GM23248 (cell line): ENCODE data around the gene RAD51B. TPM values are rescaled to one million over a fixed set of nuclear protein-coding genes. Genes with fewer than 3 reads are reported as not detected.
A peak's percentile ranks its signal among the peaks of the same experiment; 100 is the strongest.
"Not testable (repeated sequence)": the region's sequence is repeated elsewhere in the genome, so short reads cannot be mapped to it uniquely, and the experiment has no call there.

ENCODE experiments used
- DNase-seq: peaks from one replicate; pipeline ENCODE4 v3.0.0-alpha.2; 2015
- H2AFZ ChIP-seq: fragments of 200-600 bp; sonication (generic); 2 replicates; pipeline ENCODE4 v1.6.1; 2016; ENCODE audit warnings: antibody characterized with exemption
- H3F3A ChIP-seq: fragments of 200-600 bp; sonication (generic); 2 replicates; pipeline ENCODE4 v1.6.1; 2016; ENCODE audit warnings: mild to moderate bottlenecking, antibody characterized with exemption, mixed run types; ENCODE audit not compliant: insufficient read depth
- H3K27ac ChIP-seq: fragments of 200-600 bp; sonication (generic); 2 replicates; pipeline ENCODE4 v1.5.1; 2016; ENCODE audit warnings: mild to moderate bottlenecking
- H3K27me3 ChIP-seq: fragments of 200-600 bp; sonication (generic); replicated peaks from 2 replicates; pipeline ENCODE4 v1.6.1; 2016; ENCODE audit warnings: mild to moderate bottlenecking; ENCODE audit not compliant: insufficient read depth
- H3K36me3 ChIP-seq: fragments of 200-600 bp; sonication (generic); 2 replicates; pipeline ENCODE4 v1.6.1; 2016; ENCODE audit warnings: low read depth, mild to moderate bottlenecking
- H3K4me1 ChIP-seq: fragments of 200-600 bp; sonication (generic); 2 replicates; pipeline ENCODE4 v1.6.1; 2016; ENCODE audit warnings: mild to moderate bottlenecking; ENCODE audit not compliant: insufficient read depth
- H3K4me2 ChIP-seq: fragments of 200-600 bp; sonication (generic); one replicate; pipeline ENCODE4 v1.6.1; 2016; ENCODE audit warnings: mild to moderate bottlenecking; ENCODE audit not compliant: unreplicated experiment
- H3K4me3 ChIP-seq: fragments of 200-600 bp; sonication (generic); 2 replicates; pipeline ENCODE4 v1.5.1; 2016; ENCODE audit warnings: mild to moderate bottlenecking
- H3K79me2 ChIP-seq: fragments of 200-600 bp; sonication (generic); 2 replicates; pipeline ENCODE4 v1.6.1; 2016; ENCODE audit warnings: mild to moderate bottlenecking; ENCODE audit not compliant: insufficient read depth
- H3K9ac ChIP-seq: fragments of 200-600 bp; sonication (generic); 2 replicates; pipeline ENCODE4 v1.6.1; 2016; ENCODE audit warnings: mild to moderate bottlenecking
- H3K9me2 ChIP-seq: fragments of 200-600 bp; sonication (generic); 2 replicates; pipeline ENCODE4 v1.6.1; 2016; ENCODE audit warnings: mixed run types, mild to moderate bottlenecking, moderate library complexity; ENCODE audit not compliant: insufficient read depth
- H3K9me3 ChIP-seq: fragments of 200-600 bp; sonication (generic); one replicate; pipeline ENCODE4 v1.6.1; 2017; ENCODE audit warnings: low read depth
- H4K20me1 ChIP-seq: fragments of 200-600 bp; sonication (generic); 2 replicates; pipeline ENCODE4 v1.6.0; 2016; ENCODE audit not compliant: insufficient read depth
- EZH2 ChIP-seq: fragments of 200-600 bp; sonication (generic); IDR thresholded peaks from 2 replicates; pipeline ENCODE4 v1.6.1; 2018; ENCODE audit warnings: antibody characterized with exemption, mild to moderate bottlenecking; ENCODE audit not compliant: insufficient read depth, poor library complexity, severe bottlenecking
- EZH2phosphoT487 ChIP-seq: fragments of 200-600 bp; sonication (generic); IDR thresholded peaks from 2 replicates; pipeline ENCODE4 v1.6.1; 2018; ENCODE audit warnings: antibody characterized with exemption, moderate library complexity, mild to moderate bottlenecking, low read depth; ENCODE audit not compliant: insufficient read depth
- WGBS, 2 experiments: methylation state at CpG; one replicate each; pipeline ENCODE4 v1.1.6; 2015 to 2017; ENCODE audit warnings: low lambda C conversion rate in 2 of 2, low coverage in 1 of 2; ENCODE audit errors: missing lambda C conversion rate in 2 of 2; 5-methylcytosine and 5-hydroxymethylcytosine counted together
- in situ Hi-C: fragments of 300-500 bp; cut with MboI; formaldehyde crosslinking; loops from 2 replicates; pipeline ENCODE4 v1.15.0; 2020
- polyA plus RNA-seq: library from polyadenylated mRNA; unstranded; fragments of >200 nt; fragmentation: Nextera tagmentation; extraction: Ambion mirVana; gene quantifications from 2 replicates; pipeline ENCODE4 v1.2.1, GENCODE V29; 2016
- total RNA-seq: library from RNA; depleted of rRNA; stranded (reverse); fragments of >200 nt; shearing (Covaris generic); gene quantifications from 2 replicates; pipeline ENCODE4 v1.2.3, GENCODE V29; 2014

Gene RAD51B
- total and polyA plus RNA-seq, 2 experiments from 2014 or later = 4.0 to 8.8 TPM

DNA sequence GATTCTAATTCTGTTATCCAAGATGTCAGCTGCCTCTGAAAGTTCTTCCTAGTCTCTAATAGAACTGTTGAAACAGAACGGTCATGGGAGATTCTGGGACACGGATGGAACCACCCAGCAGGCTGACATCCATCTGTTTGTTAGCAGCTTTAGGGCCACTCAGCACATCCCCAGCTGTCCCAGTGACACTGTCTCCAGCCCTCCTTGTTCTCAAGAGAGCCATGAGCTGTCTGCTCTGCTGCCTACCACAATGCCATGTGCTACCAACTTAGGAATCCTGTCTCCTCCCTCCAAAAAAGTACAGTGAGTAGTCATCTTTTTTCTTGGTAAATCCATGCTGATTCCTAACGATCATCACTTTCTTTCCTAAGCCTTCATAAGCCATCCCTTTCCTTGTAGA lies 842.8 kb downstream of the RAD51B start:
- Histone ChIP-seq H3K27ac (peak overlapping the region; percentile 45), H3K4me2 (no peak overlapping the region)

GRCh38 chr14:68662826-68663225 lies 843.2 kb downstream of the RAD51B start:
- H3K4me2 ChIP-seq, H3K9me3 ChIP-seq, H3K36me3 ChIP-seq, H3K79me2 ChIP-seq, H3K27me3 ChIP-seq, H3K9ac ChIP-seq, DNase-seq, H4K20me1 ChIP-seq, in situ Hi-C loops, H3K4me3 ChIP-seq, H3K9me2 ChIP-seq: not testable (repeated sequence)
- H3K4me1 ChIP-seq = peaks cover 67% of the 10 kb centered on the region
- H2AFZ ChIP-seq = 0 out of 2 replicates have a peak overlapping the region, but pooled peaks have one; percentile 36
- 84 to 95% methylated on average over 5 to 6 of the region's 6 CpGs for WGBS, 2 experiments
- peak overlapping the region; percentile 45 for H3K27ac ChIP-seq
- H3F3A ChIP-seq = peaks cover 46% of the 10 kb centered on the region

More for the DNA sequence above, 842.8 kb downstream of the RAD51B start:
- Histone ChIP-seq H3K9ac (no peak overlapping the region), H3K9me3 (no peaks in the 10 kb centered on the region), H3K36me3 (no peaks in the 10 kb centered on the region), H3F3A (peaks cover 42% of the 10 kb centered on the region), H4K20me1 (no peaks in the 10 kb centered on the region), H3K27me3 (no peaks in the 10 kb centered on the region), H3K4me1 (peaks cover 63% of the 10 kb centered on the region), H2AFZ (peak overlapping the region; percentile 36; the same call in 1 of the 2 replicates), H3K79me2 (no peaks in the 10 kb centered on the region), H3K9me2 (no peaks in the 10 kb centered on the region), H3K4me3 (no peak overlapping the region)
- WGBS, 2 experiments = 27 to 31% methylated on average over 3 of the region's 3 CpGs
- TF ChIP-seq EZH2phosphoT487 = no peak
- no peak for TF ChIP-seq EZH2
- DNase-seq = peak; percentile 77
- in situ Hi-C loops = no loop called here

DNA sequence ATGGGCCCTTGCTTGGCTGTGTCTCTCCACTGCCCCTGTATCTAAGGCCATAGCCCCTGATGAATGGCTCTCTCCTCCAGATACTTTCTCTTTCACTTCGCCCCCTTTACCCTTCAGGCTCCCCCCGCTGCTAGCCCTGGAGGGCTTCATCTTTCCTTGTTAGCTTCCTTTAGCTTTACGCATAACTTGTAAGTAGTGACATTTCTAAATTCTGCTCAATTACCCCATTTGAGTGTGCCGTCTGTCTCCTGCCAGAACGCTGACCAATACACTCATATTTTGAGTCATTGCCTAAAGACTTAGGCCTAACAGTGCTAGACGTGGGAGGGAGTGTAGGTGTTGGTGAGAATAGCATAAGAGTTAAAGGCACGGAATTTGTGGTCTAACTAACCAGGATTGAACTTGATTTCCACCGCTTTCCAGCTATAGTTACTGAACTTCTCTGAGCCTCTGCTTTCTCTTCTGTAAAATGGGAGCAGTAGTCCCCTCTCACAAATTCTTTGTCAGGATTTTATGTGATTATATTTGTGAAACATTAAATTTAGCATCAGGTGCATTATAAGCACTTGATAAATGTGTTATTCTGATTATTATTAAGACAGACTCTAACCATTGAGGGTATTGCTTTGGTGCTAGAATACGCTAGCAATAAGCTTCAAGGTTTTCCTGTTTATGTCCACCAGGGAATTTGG lies 844.0 kb downstream of the RAD51B start:
- in situ Hi-C loops = no loop called here
- H2AFZ ChIP-seq = no peak overlapping the region
- DNase-seq = peak; percentile 82

DNA sequence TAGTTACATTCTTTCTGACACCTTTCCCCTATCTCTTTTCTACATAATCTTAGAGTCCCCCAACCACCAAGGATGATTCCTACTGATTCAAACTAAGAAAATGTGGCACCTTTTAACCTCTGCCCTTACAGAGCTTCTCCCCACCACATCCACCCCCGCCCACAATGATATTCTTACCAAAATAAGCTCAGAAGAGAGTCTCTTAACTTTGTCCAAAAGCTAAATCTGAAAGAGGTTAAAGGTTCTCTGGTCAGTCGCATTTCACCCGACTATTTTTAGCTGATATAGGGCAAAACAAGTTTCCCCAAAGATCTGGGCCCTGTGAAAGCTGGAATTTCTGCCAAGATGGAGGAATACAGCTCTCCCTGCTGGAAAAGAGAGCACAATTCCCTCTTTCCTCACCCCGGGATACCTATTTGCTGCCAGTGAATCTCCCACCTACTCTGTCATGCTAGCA lies 844.7 kb downstream of the RAD51B start:
- H3K9me2 ChIP-seq = no peaks in the 10 kb centered on the region
- H4K20me1 ChIP-seq = no peaks in the 10 kb centered on the region
- peak; percentile 15 for DNase-seq
- in situ Hi-C loops = no loop called here
- no peaks in the 10 kb centered on the region for H3K9me3 ChIP-seq
- H3K79me2 ChIP-seq = no peaks in the 10 kb centered on the region
- no peaks in the 10 kb centered on the region for H3K36me3 ChIP-seq
- H3K4me2 ChIP-seq = no peak overlapping the region
- peaks cover 56% of the 10 kb centered on the region for H3F3A ChIP-seq
- H3K9ac ChIP-seq = no peak overlapping the region
- H2AFZ ChIP-seq = 0 out of 2 replicates have a peak overlapping the region, but pooled peaks have one; percentile 12
- H3K27me3 ChIP-seq = no peaks in the 10 kb centered on the region
- TF ChIP-seq EZH2 = no peak
- TF ChIP-seq EZH2phosphoT487 = no peak
- H3K27ac ChIP-seq = peak overlapping the region; percentile 45
- WGBS, 2 experiments = 56% methylated on average over 4 of the region's 4 CpGs
- peaks cover 69% of the 10 kb centered on the region for H3K4me1 ChIP-seq
- H3K4me3 ChIP-seq = no peak overlapping the region

More for the DNA sequence above, 844.0 kb downstream of the RAD51B start:
- Histone ChIP-seq H3F3A (peaks cover 50% of the 10 kb centered on the region), H3K27me3 (no peaks in the 10 kb centered on the region), H4K20me1 (no peaks in the 10 kb centered on the region), H3K79me2 (no peaks in the 10 kb centered on the region), H3K9me2 (no peaks in the 10 kb centered on the region), H3K4me3 (no peak overlapping the region), H3K36me3 (no peaks in the 10 kb centered on the region), H3K27ac (peak overlapping the region; percentile 45), H3K9me3 (no peaks in the 10 kb centered on the region), H3K4me1 (peaks cover 70% of the 10 kb centered on the region), H3K9ac (no peak overlapping the region), H3K4me2 (peak overlapping the region; percentile 5)
- TF ChIP-seq EZH2phosphoT487 (no peak), EZH2 (no peak)
- 67 to 69% methylated on average over 9 of the region's 9 CpGs for WGBS, 2 experiments
